A204.1 (cell line): Measurements from ENCODE around the gene NCLN.
"Not testable (repeated sequence)": the region's sequence is repeated elsewhere in the genome, so short reads cannot be mapped to it uniquely, and the experiment has no call there.

ENCODE experiments used
- FAIRE-seq: peaks from 2 replicates; lab custom pipeline; 2012; peaks lifted over from hg19 to GRCh38; lab: Jason Lieb, UNC

Gene NCLN

GRCh38 chr19:3225677-3226093 lies 40.0 kb downstream of the NCLN start:
- no peak for FAIRE-seq

- FAIRE-seq: no peak
Observed at GRCh38 chr19:3227054-3227626, 41.4 kb downstream of the NCLN start.

GRCh38 chr19:3229346-3229743 lies 43.6 kb downstream of the NCLN start:
- FAIRE-seq: no peak

- no peak for FAIRE-seq
Observed at GRCh38 chr19:3229888-3230496, 44.3 kb downstream of the NCLN start.

GRCh38 chr19:3231288-3231687 lies 45.6 kb downstream of the NCLN start:
- FAIRE-seq: no peak

GRCh38 chr19:3233116-3233515 lies 47.4 kb downstream of the NCLN start:
- no peak for FAIRE-seq

- FAIRE-seq: no peak
Observed at GRCh38 chr19:3233831-3234230, 48.1 kb downstream of the NCLN start.

GRCh38 chr19:3234800-3235199 lies 49.1 kb downstream of the NCLN start:
- FAIRE-seq: no peak

GRCh38 chr19:3235604-3236003 lies 49.9 kb downstream of the NCLN start:
- not testable (repeated sequence) for FAIRE-seq

GRCh38 chr19:3236272-3236671 lies 50.5 kb downstream of the NCLN start:
- no peak for FAIRE-seq

- no peak for FAIRE-seq
Observed at GRCh38 chr19:3238066-3238561, 52.4 kb downstream of the NCLN start.

- FAIRE-seq: no peak
Observed at GRCh38 chr19:3239367-3239766, 53.6 kb downstream of the NCLN start.

- no peak for FAIRE-seq
Observed at GRCh38 chr19:3243819-3244700, 58.3 kb downstream of the NCLN start.

- no peak for FAIRE-seq
Observed at GRCh38 chr19:3245050-3245449, 59.3 kb downstream of the NCLN start.

GRCh38 chr19:3248728-3249326 lies 63.1 kb downstream of the NCLN start:
- FAIRE-seq: no peak

- FAIRE-seq: no peak
Observed at GRCh38 chr19:3249408-3249807, 63.7 kb downstream of the NCLN start.

- no peak for FAIRE-seq
Observed at GRCh38 chr19:3250675-3251074, 64.9 kb downstream of the NCLN start.

GRCh38 chr19:3251229-3251628 lies 65.5 kb downstream of the NCLN start:
- no peak for FAIRE-seq

GRCh38 chr19:3252650-3253049 lies 66.9 kb downstream of the NCLN start:
- no peak for FAIRE-seq

- FAIRE-seq: no peak
Observed at GRCh38 chr19:3253270-3253669, 67.5 kb downstream of the NCLN start.

- FAIRE-seq: no peak
Observed at GRCh38 chr19:3254520-3254919, 68.8 kb downstream of the NCLN start.

GRCh38 chr19:3257071-3257470 lies 71.3 kb downstream of the NCLN start:
- FAIRE-seq: no peak
